AG10803 (cell line): ENCODE measurements around the gene AFM.
A peak's percentile ranks its signal among the peaks of the same experiment; 100 is the strongest.

Experiments
- DNase-seq: peaks from one replicate; pipeline ENCODE4 v3.0.0; 2010; ENCODE audit warnings: low read depth
- H3K4me3 ChIP-seq: 2 replicates; pipeline ENCODE4 v1.5.1; 2011; ENCODE audit warnings: mild to moderate bottlenecking, low read length, control low read depth
- CTCF ChIP-seq: conservative IDR thresholded peaks from 2 replicates; pipeline ENCODE4 v1.5.1; 2011; ENCODE audit warnings: mild to moderate bottlenecking, low read length, control low read depth, inconsistent platforms

The AFM gene

GRCh38 chr4:73477176-73477575 is 4.4 kb upstream of the AFM start:
- no peak overlapping the region for H3K4me3 ChIP-seq
- TF ChIP-seq CTCF, result no peak
- no peak for DNase-seq

DNA sequence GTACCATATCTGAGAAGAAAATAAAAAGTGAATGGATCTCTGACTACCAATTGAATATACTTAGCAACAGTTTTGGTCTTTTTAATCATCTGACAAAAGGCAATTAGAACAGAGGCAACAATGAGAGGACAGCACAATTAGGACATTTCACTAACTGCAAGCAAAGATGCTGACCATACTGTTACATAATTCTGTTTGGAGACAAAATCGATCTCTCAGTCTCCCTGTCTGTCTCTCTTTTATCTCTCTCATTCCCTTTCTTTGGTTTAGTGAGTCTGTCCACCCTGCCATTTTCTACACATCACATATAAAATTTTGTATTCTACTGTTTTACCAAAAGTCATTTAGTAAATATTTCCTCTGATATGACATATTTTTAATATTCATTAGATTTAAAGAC is 2.2 kb upstream of the AFM start:
- no peak for TF ChIP-seq CTCF
- no peak overlapping the region for H3K4me3 ChIP-seq
- no peak for DNase-seq

GRCh38 chr4:73485085-73485484 is 3.5 kb downstream of the AFM start:
- no peak for DNase-seq
- no peak for TF ChIP-seq CTCF
- no peak overlapping the region for H3K4me3 ChIP-seq

DNA sequence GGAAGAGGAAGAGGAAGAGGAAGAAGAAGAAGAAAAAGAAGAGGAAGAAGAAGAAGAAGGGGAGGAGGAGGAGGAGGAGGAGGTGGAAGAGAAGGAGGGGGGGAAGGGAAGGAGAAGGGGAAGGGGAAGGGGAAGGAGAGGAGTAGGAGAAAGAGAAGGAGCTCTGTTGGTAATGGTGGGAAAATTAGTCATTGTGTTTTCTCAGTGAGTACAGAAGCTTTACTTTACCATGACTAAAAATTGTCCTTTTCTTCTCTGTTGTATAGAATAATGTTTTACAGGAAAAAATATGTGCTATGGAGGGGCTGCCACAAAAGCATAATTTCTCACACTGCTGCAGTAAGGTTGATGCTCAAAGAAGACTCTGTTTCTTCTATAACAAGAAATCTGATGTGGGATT is 4.1 kb downstream of the AFM start:
- no peak for DNase-seq
- TF ChIP-seq CTCF, result no peak

GRCh38 chr4:73486497-73486896 is 5.0 kb downstream of the AFM start:
- no peak for DNase-seq
- H3K4me3 ChIP-seq, result no peak overlapping the region
- TF ChIP-seq CTCF, result no peak

More for the DNA sequence above, 4.1 kb downstream of the AFM start:
- no peak overlapping the region for H3K4me3 ChIP-seq

- TF ChIP-seq CTCF, result no peak
- no peak overlapping the region for H3K4me3 ChIP-seq
- no peak for DNase-seq
These were observed 5.7 kb downstream of the AFM start for GRCh38 chr4:73487233-73487632.

DNA sequence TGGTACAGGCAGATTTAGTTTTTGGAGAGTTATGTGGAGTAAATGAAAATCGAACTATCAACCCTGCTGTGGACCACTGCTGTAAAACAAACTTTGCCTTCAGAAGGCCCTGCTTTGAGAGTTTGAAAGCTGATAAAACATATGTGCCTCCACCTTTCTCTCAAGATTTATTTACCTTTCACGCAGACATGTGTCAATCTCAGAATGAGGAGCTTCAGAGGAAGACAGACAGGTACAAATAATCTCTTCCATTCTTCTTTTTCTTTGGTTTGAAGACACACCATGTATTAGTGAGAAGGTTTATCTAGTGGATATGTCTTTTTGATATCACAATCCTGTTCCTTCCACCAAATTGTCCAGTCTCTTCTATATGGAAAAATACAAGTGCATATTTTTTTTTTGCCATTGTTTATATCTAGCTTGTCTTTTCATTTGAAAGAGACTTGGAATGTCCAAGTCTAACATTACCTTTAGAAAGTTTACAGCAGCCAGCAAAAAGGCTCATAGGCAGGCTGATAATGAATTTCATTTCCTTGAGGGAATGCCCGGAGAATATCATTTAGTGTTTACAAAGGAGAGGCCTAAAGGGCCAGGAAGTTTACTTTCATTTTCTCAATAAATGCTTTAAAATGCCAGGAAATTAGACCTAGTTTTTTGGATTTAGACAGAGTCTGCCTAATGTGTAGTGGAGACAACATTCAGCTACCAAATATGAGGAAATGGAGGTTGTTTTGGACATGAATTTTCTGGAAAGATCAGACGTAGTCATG is 18.6 kb downstream of the AFM start:
- peak; percentile 5 for DNase-seq
- no peak for TF ChIP-seq CTCF
- H3K4me3 ChIP-seq, result no peak overlapping the region
